ENCODE data around the gene UPF2.
"Not testable (repeated sequence)": the region's sequence is repeated elsewhere in the genome, so short reads cannot be mapped to it uniquely, and the experiment has no call there.

The UPF2 gene, protein sequence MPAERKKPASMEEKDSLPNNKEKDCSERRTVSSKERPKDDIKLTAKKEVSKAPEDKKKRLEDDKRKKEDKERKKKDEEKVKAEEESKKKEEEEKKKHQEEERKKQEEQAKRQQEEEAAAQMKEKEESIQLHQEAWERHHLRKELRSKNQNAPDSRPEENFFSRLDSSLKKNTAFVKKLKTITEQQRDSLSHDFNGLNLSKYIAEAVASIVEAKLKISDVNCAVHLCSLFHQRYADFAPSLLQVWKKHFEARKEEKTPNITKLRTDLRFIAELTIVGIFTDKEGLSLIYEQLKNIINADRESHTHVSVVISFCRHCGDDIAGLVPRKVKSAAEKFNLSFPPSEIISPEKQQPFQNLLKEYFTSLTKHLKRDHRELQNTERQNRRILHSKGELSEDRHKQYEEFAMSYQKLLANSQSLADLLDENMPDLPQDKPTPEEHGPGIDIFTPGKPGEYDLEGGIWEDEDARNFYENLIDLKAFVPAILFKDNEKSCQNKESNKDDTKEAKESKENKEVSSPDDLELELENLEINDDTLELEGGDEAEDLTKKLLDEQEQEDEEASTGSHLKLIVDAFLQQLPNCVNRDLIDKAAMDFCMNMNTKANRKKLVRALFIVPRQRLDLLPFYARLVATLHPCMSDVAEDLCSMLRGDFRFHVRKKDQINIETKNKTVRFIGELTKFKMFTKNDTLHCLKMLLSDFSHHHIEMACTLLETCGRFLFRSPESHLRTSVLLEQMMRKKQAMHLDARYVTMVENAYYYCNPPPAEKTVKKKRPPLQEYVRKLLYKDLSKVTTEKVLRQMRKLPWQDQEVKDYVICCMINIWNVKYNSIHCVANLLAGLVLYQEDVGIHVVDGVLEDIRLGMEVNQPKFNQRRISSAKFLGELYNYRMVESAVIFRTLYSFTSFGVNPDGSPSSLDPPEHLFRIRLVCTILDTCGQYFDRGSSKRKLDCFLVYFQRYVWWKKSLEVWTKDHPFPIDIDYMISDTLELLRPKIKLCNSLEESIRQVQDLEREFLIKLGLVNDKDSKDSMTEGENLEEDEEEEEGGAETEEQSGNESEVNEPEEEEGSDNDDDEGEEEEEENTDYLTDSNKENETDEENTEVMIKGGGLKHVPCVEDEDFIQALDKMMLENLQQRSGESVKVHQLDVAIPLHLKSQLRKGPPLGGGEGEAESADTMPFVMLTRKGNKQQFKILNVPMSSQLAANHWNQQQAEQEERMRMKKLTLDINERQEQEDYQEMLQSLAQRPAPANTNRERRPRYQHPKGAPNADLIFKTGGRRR

GRCh38 chr10:12042797-12043651 lies at the start of gene UPF2:
Gene UPF2, minus strand, starts transcription at chr10:12042809. Its CDS starts 7,386 bp downstream, at chr10:12035423.
- peak; percentile 100 for DNase-seq (ENCODE audit: low spot score)

- no peak for DNase-seq (ENCODE audit: low spot score)
Measured at GRCh38 chr10:12091421-12091820, 48.8 kb upstream of the UPF2 start.

DNA sequence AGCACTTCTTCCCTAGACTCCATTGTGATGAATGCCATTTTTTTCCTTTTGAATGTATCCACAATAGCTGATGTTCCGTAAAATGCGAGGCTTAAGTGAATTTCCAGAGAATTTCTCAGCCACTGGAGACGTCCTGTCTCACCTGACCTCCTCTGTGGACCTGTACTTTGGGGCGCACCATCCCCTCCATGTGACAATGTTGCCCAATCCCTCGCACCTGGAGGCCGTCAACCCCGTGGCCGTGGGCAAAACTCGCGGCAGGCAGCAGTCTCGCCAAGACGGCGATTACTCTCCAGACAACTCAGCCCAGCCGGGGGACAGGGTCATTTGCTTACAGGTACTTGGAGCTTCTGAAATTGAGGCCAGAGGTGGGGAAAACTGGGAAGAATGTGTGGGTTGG lies 46.3 kb upstream of the UPF2 start:
- DNase-seq (ENCODE audit: low spot score): no peak

GRCh38 chr10:12081879-12082557 lies 39.4 kb upstream of the UPF2 start:
- DNase-seq (ENCODE audit: low spot score): peak; percentile 18

- DNase-seq (ENCODE audit: low spot score): no peak
Measured at GRCh38 chr10:12081470-12081869, 38.9 kb upstream of the UPF2 start.

DNA sequence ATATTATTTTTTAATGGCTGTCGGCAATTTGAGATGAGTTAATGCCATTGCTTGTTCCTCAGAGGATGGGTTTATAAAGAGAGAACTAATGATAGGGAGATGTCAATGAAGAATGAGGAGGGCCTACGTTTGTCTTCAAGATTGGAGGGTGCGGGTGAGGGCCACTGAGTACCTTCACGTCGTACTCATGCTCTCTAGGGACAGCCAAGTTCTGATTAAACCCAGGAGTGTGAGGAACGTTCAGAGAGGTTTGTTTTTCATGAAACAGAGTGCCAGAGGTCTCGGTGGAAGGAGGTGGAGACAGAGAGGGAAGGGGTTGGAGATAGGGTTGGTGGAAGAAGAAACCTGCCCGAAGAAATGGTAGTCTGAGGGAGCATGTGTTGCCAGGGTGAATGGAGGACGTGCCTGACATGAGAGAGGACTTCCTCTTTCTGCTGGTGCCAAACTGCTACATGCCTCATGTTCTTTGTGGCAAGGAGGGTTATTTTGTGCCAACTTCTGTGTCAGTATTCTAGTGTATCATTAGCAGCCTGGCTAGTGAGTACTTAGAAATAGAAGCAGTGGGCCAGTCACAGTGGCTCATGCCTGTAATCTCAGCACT lies 35.1 kb upstream of the UPF2 start:
- no peak for DNase-seq (ENCODE audit: low spot score)

DNA sequence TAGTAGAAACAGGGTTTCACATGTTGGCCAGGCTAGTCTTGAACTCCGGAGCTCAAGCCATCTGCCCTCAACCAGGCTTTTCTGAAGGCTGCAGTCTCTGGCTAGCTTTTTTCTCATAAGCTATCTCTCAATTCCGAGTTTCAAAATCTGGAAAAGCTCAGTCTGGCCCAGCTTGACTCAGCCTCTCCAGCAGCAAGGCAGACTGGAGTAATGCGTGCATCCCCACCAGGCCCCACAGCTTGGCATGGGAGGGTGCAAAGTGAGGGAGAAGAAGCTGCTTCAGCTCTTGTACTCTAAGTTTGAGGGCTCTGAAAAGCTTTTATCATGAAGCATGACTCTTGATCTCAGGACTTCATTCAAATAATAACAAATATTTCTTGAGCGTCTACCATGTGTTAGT lies 30.9 kb upstream of the UPF2 start:
- no peak for DNase-seq (ENCODE audit: low spot score)

DNA sequence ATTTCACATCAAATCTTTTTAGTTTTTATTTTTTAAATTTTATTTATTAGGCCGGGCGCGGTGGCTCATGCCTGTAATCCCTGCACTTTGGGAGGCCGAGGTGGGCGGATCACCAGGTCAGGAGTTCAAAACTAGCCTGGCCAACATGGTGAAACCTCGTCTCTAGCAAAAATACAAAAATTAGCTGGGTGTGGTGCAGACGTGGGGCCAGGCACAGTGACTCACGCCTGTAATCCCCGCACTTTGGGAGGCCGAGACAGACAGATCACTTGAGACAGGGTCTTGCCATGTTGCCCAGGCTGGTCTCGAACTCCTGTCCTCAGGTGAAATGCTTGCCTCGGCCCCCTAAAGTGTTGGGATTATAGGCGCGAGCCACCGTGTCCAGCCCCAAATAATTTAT lies 28.8 kb upstream of the UPF2 start:
- DNase-seq (ENCODE audit: low spot score): not testable (repeated sequence)

- peak; percentile 99 for DNase-seq (ENCODE audit: low spot score)
Measured at GRCh38 chr10:12068449-12069269, 26.1 kb upstream of the UPF2 start, which contains the start of gene DHTKD1. Gene DHTKD1, plus strand, starts transcription at chr10:12068954. Its CDS starts 80 bp downstream, at chr10:12069034.

DNA sequence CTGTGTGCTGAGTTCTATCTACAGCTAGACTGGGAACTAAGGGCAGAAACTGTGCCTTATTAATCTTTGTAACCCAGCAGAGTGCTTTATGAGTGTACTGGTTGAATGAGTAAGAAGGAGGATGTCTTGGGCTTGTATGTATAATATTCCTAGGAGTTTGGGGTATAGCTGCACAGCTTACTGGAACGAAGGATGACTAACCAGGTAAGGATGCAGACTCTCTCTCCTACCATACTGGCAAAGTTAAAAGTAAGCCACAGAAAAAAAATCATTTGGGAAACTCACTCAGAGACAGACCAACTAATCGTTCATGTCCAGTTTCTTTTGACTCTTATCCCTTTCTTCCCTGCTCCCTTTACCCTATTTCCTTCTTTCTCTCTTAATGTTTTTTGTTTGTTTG lies 24.7 kb upstream of the UPF2 start:
- DNase-seq (ENCODE audit: low spot score): peak; percentile 79

- no peak for DNase-seq (ENCODE audit: low spot score)
Measured at GRCh38 chr10:12063483-12063818, 20.8 kb upstream of the UPF2 start.

GRCh38 chr10:12062754-12063482 lies 20.3 kb upstream of the UPF2 start:
- no peak for DNase-seq (ENCODE audit: low spot score)

GRCh38 chr10:12061124-12061523 lies 18.5 kb upstream of the UPF2 start:
- DNase-seq (ENCODE audit: low spot score): no peak

DNA sequence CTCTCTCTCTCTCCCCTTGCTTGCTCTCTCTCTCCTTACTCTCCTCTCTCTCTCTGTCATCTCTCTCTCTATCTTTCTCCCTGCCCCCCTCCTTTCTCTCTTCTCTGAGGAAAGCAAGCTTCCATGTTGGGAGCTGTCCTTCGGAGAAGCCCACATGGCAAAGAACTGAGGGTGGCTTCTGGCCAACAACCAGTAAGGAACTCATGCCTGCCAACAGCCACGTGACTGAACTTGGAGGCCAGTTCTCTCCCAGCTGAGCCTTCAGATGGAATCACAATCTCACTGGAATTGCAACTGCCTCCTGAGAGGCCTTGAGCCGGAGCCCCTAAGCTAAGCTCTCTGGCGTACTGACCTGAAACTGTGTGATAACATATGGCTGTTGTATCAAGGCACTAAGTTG lies 14.1 kb upstream of the UPF2 start:
- DNase-seq (ENCODE audit: low spot score): no peak

GRCh38 chr10:12055732-12056131 lies 13.1 kb upstream of the UPF2 start:
- DNase-seq (ENCODE audit: low spot score): no peak

DNA sequence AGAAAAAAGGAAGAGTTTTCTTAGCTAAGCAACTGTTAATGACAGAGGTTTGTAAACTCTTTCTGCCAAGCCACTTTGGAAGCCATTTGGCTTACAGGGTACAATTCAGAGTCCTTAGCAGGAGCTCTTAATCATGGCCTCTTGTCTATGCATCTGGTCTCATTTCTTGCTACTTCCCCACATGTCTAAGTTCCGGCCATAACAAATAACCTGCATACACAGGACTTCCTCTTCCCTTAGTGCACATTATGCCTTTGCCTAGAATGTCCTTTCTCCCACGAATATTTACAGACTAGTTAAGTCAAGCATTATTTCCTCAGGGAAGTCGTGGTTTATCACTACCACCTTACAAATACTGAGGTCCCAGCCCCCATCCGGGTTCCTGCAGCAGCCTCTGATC lies 8.6 kb upstream of the UPF2 start:
- no peak for DNase-seq (ENCODE audit: low spot score)

DNA sequence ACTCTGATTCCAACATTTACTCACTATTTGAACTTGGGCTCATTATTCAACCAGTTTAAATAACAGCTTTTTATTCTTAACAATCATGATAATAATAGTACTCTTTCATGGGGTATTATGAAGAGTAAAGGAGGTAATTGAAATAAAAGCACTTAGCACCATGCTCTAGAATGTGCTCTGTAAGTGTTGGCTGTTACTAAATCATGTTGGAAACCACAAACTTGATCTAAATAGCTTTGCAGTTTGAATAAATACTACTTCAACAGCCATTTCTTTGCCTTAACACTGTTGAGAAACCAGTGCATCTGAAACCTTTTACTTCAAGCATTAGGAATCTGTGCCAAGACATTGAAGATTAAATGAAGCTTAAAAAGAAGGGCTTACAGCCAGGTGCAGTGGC lies 7.9 kb upstream of the UPF2 start:
- DNase-seq (ENCODE audit: low spot score): no peak

GRCh38 chr10:12048547-12048946 lies 5.9 kb upstream of the UPF2 start:
- no peak for DNase-seq (ENCODE audit: low spot score)

DNA sequence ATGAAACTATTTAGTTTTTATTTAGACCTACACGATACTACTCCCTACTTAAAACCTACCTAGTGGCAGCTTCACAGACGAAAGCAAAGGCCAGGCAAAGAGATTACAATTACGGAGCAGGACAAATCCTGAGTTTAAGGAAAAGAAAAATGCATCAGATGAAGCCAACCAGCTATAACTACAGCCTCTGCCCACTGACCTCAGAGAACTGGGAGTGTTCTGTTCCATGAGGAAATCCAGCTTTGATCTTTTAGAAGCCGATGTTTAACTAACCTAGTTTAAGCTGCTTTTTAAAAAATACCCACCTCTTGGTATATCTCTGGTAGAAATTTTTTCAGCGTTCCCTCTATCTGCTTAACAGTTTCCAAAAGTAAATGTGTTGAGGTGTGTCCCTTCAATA lies 3.0 kb upstream of the UPF2 start:
- DNase-seq (ENCODE audit: low spot score): no peak

Data from hepatic stellate cell (primary cell).